ENCODE measurements around the gene RHOH. TPM values are rescaled to one million over a fixed set of nuclear protein-coding genes. Genes with fewer than 3 reads are reported as not detected.
"Not testable (repeated sequence)": the region's sequence is repeated elsewhere in the genome, so short reads cannot be mapped to it uniquely, and the experiment has no call there.

RHOH gene
- total RNA-seq: 0.17 and 0.65 TPM in 2 replicates

GRCh38 chr4:40196724-40197281 is at the start of gene RHOH:
Gene RHOH (plus strand): TSS chr4:40197031. CDS start chr4:40243387, 46,356 bp downstream.
- peak; percentile 16 for DNase-seq

GRCh38 chr4:40147490-40147889 is 49.3 kb upstream of the RHOH start:
- not testable (repeated sequence) for DNase-seq

GRCh38 chr4:40149960-40150385 is 46.9 kb upstream of the RHOH start:
- DNase-seq: peak; percentile 85

GRCh38 chr4:40150932-40151331 is 45.9 kb upstream of the RHOH start:
- DNase-seq: no peak

- no peak for DNase-seq
These were observed 44.2 kb upstream of the RHOH start for GRCh38 chr4:40152637-40153036.

GRCh38 chr4:40157436-40157835 is 39.4 kb upstream of the RHOH start:
- no peak for DNase-seq

GRCh38 chr4:40160258-40160657 is 36.6 kb upstream of the RHOH start:
- no peak for DNase-seq

- no peak for DNase-seq
These were observed 32.4 kb upstream of the RHOH start for GRCh38 chr4:40164459-40164858.

GRCh38 chr4:40165916-40166315 is 30.9 kb upstream of the RHOH start:
- peak; percentile 86 for DNase-seq

- DNase-seq: no peak
These were observed 28.8 kb upstream of the RHOH start for GRCh38 chr4:40168070-40168469.

GRCh38 chr4:40170588-40170987 is 26.2 kb upstream of the RHOH start:
- DNase-seq: no peak

GRCh38 chr4:40173470-40173875 is 23.4 kb upstream of the RHOH start:
- no peak for DNase-seq

- DNase-seq: no peak
These were observed 20.2 kb upstream of the RHOH start for GRCh38 chr4:40176602-40177001.

GRCh38 chr4:40177591-40177990 is 19.2 kb upstream of the RHOH start:
- DNase-seq: no peak

GRCh38 chr4:40178672-40179071 is 18.2 kb upstream of the RHOH start:
- no peak for DNase-seq

GRCh38 chr4:40179360-40179759 is 17.5 kb upstream of the RHOH start:
- DNase-seq: no peak

GRCh38 chr4:40180356-40180755 is 16.5 kb upstream of the RHOH start:
- peak; percentile 92 for DNase-seq

GRCh38 chr4:40182001-40182400 is 14.8 kb upstream of the RHOH start:
- DNase-seq: no peak

GRCh38 chr4:40182954-40183353 is 13.9 kb upstream of the RHOH start:
- no peak for DNase-seq

- DNase-seq: no peak
These were observed 13.0 kb upstream of the RHOH start for GRCh38 chr4:40183615-40184411.

GRCh38 chr4:40185830-40186664 is 10.8 kb upstream of the RHOH start:
- DNase-seq: no peak

- DNase-seq: no peak
These were observed 10.2 kb upstream of the RHOH start for GRCh38 chr4:40186665-40187014.

- DNase-seq: no peak
These were observed 9.4 kb upstream of the RHOH start for GRCh38 chr4:40187386-40187906.
